Kidney epithelial cell (primary cell): ENCODE results near the gene P3H2. TPM values are rescaled to one million over a fixed set of nuclear protein-coding genes. Genes with fewer than 3 reads are reported as not detected.

ENCODE experiments used
- DNase-seq: peaks from one replicate; pipeline ENCODE4 v3.0.0-alpha.2; 2010; ENCODE audit warnings: low read depth
- H3K27me3 ChIP-seq: 2 replicates; pipeline ENCODE4 v1.6.0; 2011; ENCODE audit warnings: low read length; ENCODE audit not compliant: control insufficient read depth, insufficient read depth
- H3K36me3 ChIP-seq: 2 replicates; pipeline ENCODE4 v1.5.1; 2011; ENCODE audit warnings: low read length; ENCODE audit not compliant: control insufficient read depth, insufficient read depth
- H3K4me3 ChIP-seq: 2 replicates; pipeline ENCODE4 v1.5.1; 2011; ENCODE audit warnings: low read depth, mild to moderate bottlenecking, control low read depth, low read length
- CTCF ChIP-seq: IDR thresholded peaks from 2 replicates; pipeline ENCODE4 v1.5.1; 2011; ENCODE audit warnings: mild to moderate bottlenecking, moderate library complexity, low read length, control low read depth, inconsistent platforms; ENCODE audit not compliant: insufficient read depth, poor library complexity, severe bottlenecking
- total RNA-seq: library from RNA; depleted of rRNA; stranded (reverse); fragments of >200 nt; gene quantifications from 2 replicates; pipeline ENCODE4 v1.2.3, GENCODE V29; 2015

Gene P3H2
- total RNA-seq, 1 donor from 2014 or later: 27.8 TPM

- no peaks in the 10 kb centered on the region for H3K27me3 ChIP-seq
- peaks cover 1% of the 10 kb centered on the region for H3K36me3 ChIP-seq
- no peak for TF ChIP-seq CTCF
- no peak for DNase-seq
- no peak overlapping the region for H3K4me3 ChIP-seq
Measured at GRCh38 chr3:190018460-190018859, 102.2 kb downstream of the P3H2 start.

- Histone ChIP-seq H3K4me3 (no peak overlapping the region), H3K27me3 (no peaks in the 10 kb centered on the region), H3K36me3 (peaks cover 1% of the 10 kb centered on the region)
- peak; percentile 52 for DNase-seq
- TF ChIP-seq CTCF: peak; percentile 47
Measured at GRCh38 chr3:190017521-190018288, 103.0 kb downstream of the P3H2 start.

- Histone ChIP-seq H3K36me3 (peaks cover 1% of the 10 kb centered on the region), H3K27me3 (no peaks in the 10 kb centered on the region), H3K4me3 (no peak overlapping the region)
- TF ChIP-seq CTCF: no peak
- DNase-seq: no peak
Measured at GRCh38 chr3:190016966-190017365, 103.7 kb downstream of the P3H2 start.

- DNase-seq: no peak
- Histone ChIP-seq H3K36me3 (peaks cover 1% of the 10 kb centered on the region), H3K27me3 (no peaks in the 10 kb centered on the region), H3K4me3 (no peak overlapping the region)
- TF ChIP-seq CTCF: no peak
Measured at GRCh38 chr3:190014940-190015339, 105.8 kb downstream of the P3H2 start.

GRCh38 chr3:190013943-190014924 is 106.5 kb downstream of the P3H2 start:
- Histone ChIP-seq H3K4me3 (no peak overlapping the region), H3K27me3 (no peaks in the 10 kb centered on the region), H3K36me3 (peaks cover 1% of the 10 kb centered on the region)
- no peak for DNase-seq
- TF ChIP-seq CTCF: no peak
